Measurements from ENCODE around the gene HIBCH. TPM values are rescaled to one million over a fixed set of nuclear protein-coding genes. Genes with fewer than 3 reads are reported as not detected.
"Not testable (repeated sequence)": the region's sequence is repeated elsewhere in the genome, so short reads cannot be mapped to it uniquely, and the experiment has no call there.

The HIBCH gene
- total and polyA plus RNA-seq, 5 donors = 25.2 to 48.5 (median 36.8) TPM

DNA sequence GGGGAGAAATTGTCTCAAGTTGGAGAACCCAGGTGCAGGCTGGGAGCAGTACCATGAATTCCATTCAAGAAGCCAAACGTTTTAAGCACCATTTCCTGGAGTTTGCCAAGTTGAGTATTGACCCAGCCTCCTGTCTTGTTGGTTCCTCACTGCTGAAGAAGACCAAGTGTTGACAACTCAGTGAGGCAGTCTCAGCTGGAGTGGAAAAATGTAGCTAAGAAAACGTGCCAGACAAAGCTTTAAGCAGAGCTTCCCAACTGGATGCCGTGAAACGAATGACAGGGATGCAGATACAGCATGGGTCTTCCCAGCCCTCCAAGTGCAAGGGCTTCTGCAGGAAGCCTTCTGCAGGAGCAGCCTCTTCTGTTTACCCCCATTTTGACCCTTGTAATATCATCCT is 23.0 kb upstream of the HIBCH start:
- Histone ChIP-seq H3K9me3 (ENCODE audit: control insufficient read depth, low read length) (no peaks in the 10 kb centered on the region), H3K4me3 (ENCODE audit: low read length) (no peak overlapping the region), H3K27me3 (ENCODE audit: control insufficient read depth, insufficient read depth) (no peaks in the 10 kb centered on the region), H3K4me1 (ENCODE audit: control insufficient read depth, insufficient read depth, low read length) (peaks cover 5% of the 10 kb centered on the region), H3K27ac (ENCODE audit: low read length) (peak overlapping the region; percentile 88)
- no peak for DNase-seq
- 20% methylated on average over 4 of the region's 4 CpGs for WGBS
- peak in 1 of 2 donors; percentile 1 for ATAC-seq
- intact Hi-C loops (cut with DNase I) = no loop called here

GRCh38 chr2:190340369-190340768 is 20.7 kb upstream of the HIBCH start:
- Histone ChIP-seq H3K4me1 (ENCODE audit: control insufficient read depth, insufficient read depth, low read length) (peaks cover 5% of the 10 kb centered on the region), H3K27ac (ENCODE audit: low read length) (no peak overlapping the region), H3K9me3 (ENCODE audit: control insufficient read depth, low read length) (no peaks in the 10 kb centered on the region), H3K27me3 (ENCODE audit: control insufficient read depth, insufficient read depth) (no peaks in the 10 kb centered on the region), H3K4me3 (ENCODE audit: low read length) (no peak overlapping the region)
- 39% methylated on average over 2 of the region's 2 CpGs for WGBS
- no peak for ATAC-seq
- DNase-seq = no peak
- intact Hi-C loops (cut with DNase I) = no loop called here

DNA sequence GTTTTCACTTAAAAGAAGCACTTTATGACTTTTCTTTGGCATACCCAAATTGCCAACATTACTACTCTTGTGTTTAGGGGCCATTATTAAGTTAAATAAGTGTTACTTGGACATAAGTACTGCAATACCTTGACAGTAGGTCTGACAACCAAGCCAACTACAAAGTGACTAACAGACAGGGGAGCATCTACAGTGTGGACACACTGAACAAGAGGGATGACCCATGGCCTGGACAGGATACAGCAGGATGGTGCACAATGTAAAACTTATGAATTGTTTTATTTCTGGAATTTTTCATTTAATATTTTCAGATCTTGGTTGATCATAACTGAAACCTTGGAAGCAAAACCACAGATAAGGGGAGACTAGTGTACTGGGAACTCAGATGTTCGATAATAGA is 19.8 kb upstream of the HIBCH start:
- no peak overlapping the region for H3K27ac ChIP-seq (ENCODE audit: low read length)
- no peak overlapping the region for H3K4me3 ChIP-seq (ENCODE audit: low read length)
- peaks cover 5% of the 10 kb centered on the region for H3K4me1 ChIP-seq (ENCODE audit: control insufficient read depth, insufficient read depth, low read length)
- no peak for ATAC-seq
- H3K27me3 ChIP-seq (ENCODE audit: control insufficient read depth, insufficient read depth) = no peaks in the 10 kb centered on the region
- no peak for DNase-seq
- 81% methylated on average over 1 of the region's 1 CpG for WGBS
- intact Hi-C loops (cut with DNase I) = no loop called here
- no peaks in the 10 kb centered on the region for H3K9me3 ChIP-seq (ENCODE audit: control insufficient read depth, low read length)

DNA sequence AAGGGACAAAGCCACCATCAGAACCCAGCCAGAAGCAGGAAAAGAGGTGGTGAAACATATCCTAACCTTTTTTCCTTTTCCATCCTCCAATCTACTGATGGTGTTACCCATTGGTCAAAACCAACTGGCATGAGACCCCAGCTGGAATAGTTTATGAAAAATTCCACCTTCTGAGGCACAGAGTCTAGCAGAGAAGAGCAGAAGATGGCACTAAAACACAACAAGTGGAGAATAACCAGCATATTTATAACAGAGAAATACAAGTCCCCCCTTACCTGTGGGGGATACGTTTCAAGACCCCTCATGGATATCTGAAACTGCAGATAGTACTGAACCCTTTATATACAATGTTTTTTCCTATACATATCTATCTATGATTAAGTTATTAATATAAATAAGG is 18.8 kb upstream of the HIBCH start:
- DNase-seq = no peak
- Histone ChIP-seq H3K27ac (ENCODE audit: low read length) (no peak overlapping the region), H3K4me1 (ENCODE audit: control insufficient read depth, insufficient read depth, low read length) (peaks cover 5% of the 10 kb centered on the region), H3K27me3 (ENCODE audit: control insufficient read depth, insufficient read depth) (no peaks in the 10 kb centered on the region), H3K9me3 (ENCODE audit: control insufficient read depth, low read length) (no peaks in the 10 kb centered on the region), H3K4me3 (ENCODE audit: low read length) (no peak overlapping the region)
- WGBS = 74% methylated on average over 1 of the region's 1 CpG
- ATAC-seq = no peak
- intact Hi-C loops (cut with DNase I) = no loop called here

DNA sequence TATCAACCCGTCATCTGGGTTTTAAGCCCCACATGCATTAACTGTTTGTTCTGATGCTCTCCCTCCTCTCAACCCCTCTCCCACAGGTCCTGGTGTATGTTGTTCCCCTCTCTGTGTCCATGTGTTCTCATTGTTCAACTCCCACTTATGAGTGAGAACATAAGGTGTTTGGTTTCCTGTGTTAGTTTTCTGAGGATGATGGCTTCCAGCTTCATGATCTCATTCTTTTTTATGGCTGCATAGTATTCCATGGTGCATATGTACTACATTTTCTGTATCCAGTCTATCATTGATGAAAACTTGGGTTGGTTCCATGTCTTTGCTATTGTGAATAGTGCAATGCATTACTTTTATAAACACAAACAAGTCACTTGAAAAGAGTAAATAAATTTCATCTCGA is 16.8 kb upstream of the HIBCH start:
- intact Hi-C loops (cut with DNase I) = no loop called here
- no peak for ATAC-seq
- WGBS = 97% methylated on average over 2 of the region's 2 CpGs

GRCh38 chr2:190335584-190335983 is 16.0 kb upstream of the HIBCH start:
- H3K4me1 ChIP-seq (ENCODE audit: control insufficient read depth, insufficient read depth, low read length); H3K27ac ChIP-seq (ENCODE audit: low read length); DNase-seq; H3K27me3 ChIP-seq (ENCODE audit: control insufficient read depth, insufficient read depth); intact Hi-C loops (cut with DNase I); H3K9me3 ChIP-seq (ENCODE audit: control insufficient read depth, low read length); ATAC-seq; H3K4me3 ChIP-seq (ENCODE audit: low read length): not testable (repeated sequence)
- WGBS = 95% methylated on average over 4 of the region's 4 CpGs

More for the DNA sequence above, 16.8 kb upstream of the HIBCH start:
- Histone ChIP-seq H3K27ac (ENCODE audit: low read length) (no peak overlapping the region), H3K4me1 (ENCODE audit: control insufficient read depth, insufficient read depth, low read length) (no peaks in the 10 kb centered on the region), H3K4me3 (ENCODE audit: low read length) (no peak overlapping the region), H3K9me3 (ENCODE audit: control insufficient read depth, low read length) (no peaks in the 10 kb centered on the region), H3K27me3 (ENCODE audit: control insufficient read depth, insufficient read depth) (no peaks in the 10 kb centered on the region)
- DNase-seq = no peak

GRCh38 chr2:190335225-190335559 is 15.6 kb upstream of the HIBCH start:
- Histone ChIP-seq H3K4me1 (ENCODE audit: control insufficient read depth, insufficient read depth, low read length) (no peaks in the 10 kb centered on the region), H3K9me3 (ENCODE audit: control insufficient read depth, low read length) (no peaks in the 10 kb centered on the region), H3K27me3 (ENCODE audit: control insufficient read depth, insufficient read depth) (no peaks in the 10 kb centered on the region), H3K27ac (ENCODE audit: low read length) (no peak overlapping the region), H3K4me3 (ENCODE audit: low read length) (no peak overlapping the region)
- DNase-seq (no peak), ATAC-seq (no peak)
- intact Hi-C loops (cut with DNase I) = no loop called here

- Histone ChIP-seq H3K9me3 (ENCODE audit: control insufficient read depth, low read length) (no peaks in the 10 kb centered on the region), H3K27ac (ENCODE audit: low read length) (no peak overlapping the region), H3K4me3 (ENCODE audit: low read length) (no peak overlapping the region), H3K4me1 (ENCODE audit: control insufficient read depth, insufficient read depth, low read length) (no peaks in the 10 kb centered on the region), H3K27me3 (ENCODE audit: control insufficient read depth, insufficient read depth) (no peaks in the 10 kb centered on the region)
- WGBS = 44% methylated on average over 8 of the region's 8 CpGs
- ATAC-seq (peak; percentile 91 to 97), DNase-seq (peak in 1 of 3 donors; percentile 28)
- intact Hi-C loops (cut with DNase I) = no loop called here
Observed at GRCh38 chr2:190334479-190335224, 15.0 kb upstream of the HIBCH start.

DNA sequence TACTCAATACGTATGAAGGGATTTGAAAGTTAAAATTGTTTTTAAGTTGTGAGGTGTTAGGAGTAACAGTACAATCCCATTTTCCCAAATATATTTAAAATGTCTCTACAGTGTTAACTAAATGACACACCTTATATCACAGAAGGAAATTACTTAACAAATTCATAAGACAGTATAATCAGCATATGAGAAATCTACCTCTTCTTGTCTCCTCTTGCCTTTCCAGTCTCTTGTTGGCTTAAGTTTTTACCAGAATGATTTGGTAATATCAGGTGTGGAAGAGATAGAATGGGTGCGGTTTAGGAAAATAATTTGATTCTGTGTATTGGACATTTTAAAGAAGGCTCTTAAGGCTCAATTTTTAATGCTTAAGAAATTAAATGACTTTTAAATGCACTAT is 14.3 kb upstream of the HIBCH start:
- ATAC-seq = peak in 1 of 2 donors; percentile 31
- 68% methylated on average over 2 of the region's 2 CpGs for WGBS

GRCh38 chr2:190333395-190333794 is 13.8 kb upstream of the HIBCH start:
- peak overlapping the region; percentile 19 for H3K27ac ChIP-seq (ENCODE audit: low read length)
- no peaks in the 10 kb centered on the region for H3K9me3 ChIP-seq (ENCODE audit: control insufficient read depth, low read length)
- H3K27me3 ChIP-seq (ENCODE audit: control insufficient read depth, insufficient read depth) = no peaks in the 10 kb centered on the region
- DNase-seq (no peak), ATAC-seq (peak; percentile 28 to 64)
- intact Hi-C loops (cut with DNase I) = no loop called here
- H3K4me1 ChIP-seq (ENCODE audit: control insufficient read depth, insufficient read depth, low read length) = no peaks in the 10 kb centered on the region
- WGBS = 59% methylated on average over 8 of the region's 8 CpGs
- no peak overlapping the region for H3K4me3 ChIP-seq (ENCODE audit: low read length)

More for the DNA sequence above, 14.3 kb upstream of the HIBCH start:
- no peaks in the 10 kb centered on the region for H3K4me1 ChIP-seq (ENCODE audit: control insufficient read depth, insufficient read depth, low read length)
- DNase-seq = no peak
- H3K4me3 ChIP-seq (ENCODE audit: low read length) = no peak overlapping the region
- intact Hi-C loops (cut with DNase I) = no loop called here
- H3K27ac ChIP-seq (ENCODE audit: low read length) = no peak overlapping the region
- no peaks in the 10 kb centered on the region for H3K27me3 ChIP-seq (ENCODE audit: control insufficient read depth, insufficient read depth)
- H3K9me3 ChIP-seq (ENCODE audit: control insufficient read depth, low read length) = no peaks in the 10 kb centered on the region

GRCh38 chr2:190328573-190329147 is 9.0 kb upstream of the HIBCH start:
- Histone ChIP-seq H3K27me3 (ENCODE audit: control insufficient read depth, insufficient read depth) (no peaks in the 10 kb centered on the region), H3K9me3 (ENCODE audit: control insufficient read depth, low read length) (no peaks in the 10 kb centered on the region), H3K4me1 (ENCODE audit: control insufficient read depth, insufficient read depth, low read length) (no peaks in the 10 kb centered on the region), H3K4me3 (ENCODE audit: low read length) (no peak overlapping the region), H3K27ac (ENCODE audit: low read length) (no peak overlapping the region)
- 87% methylated on average over 3 of the region's 3 CpGs for WGBS
- intact Hi-C loops (cut with DNase I) = loop anchor here in 1 of 4 donors (5.0 kb wide), 1 partner anchor 44 kb away; no protein-coding TSS in a partner anchor
- DNase-seq (no peak), ATAC-seq (no peak)

All from right cardiac atrium (tissue), 5 donors.